ENCODE measurements around the gene CPZ.

DNA sequence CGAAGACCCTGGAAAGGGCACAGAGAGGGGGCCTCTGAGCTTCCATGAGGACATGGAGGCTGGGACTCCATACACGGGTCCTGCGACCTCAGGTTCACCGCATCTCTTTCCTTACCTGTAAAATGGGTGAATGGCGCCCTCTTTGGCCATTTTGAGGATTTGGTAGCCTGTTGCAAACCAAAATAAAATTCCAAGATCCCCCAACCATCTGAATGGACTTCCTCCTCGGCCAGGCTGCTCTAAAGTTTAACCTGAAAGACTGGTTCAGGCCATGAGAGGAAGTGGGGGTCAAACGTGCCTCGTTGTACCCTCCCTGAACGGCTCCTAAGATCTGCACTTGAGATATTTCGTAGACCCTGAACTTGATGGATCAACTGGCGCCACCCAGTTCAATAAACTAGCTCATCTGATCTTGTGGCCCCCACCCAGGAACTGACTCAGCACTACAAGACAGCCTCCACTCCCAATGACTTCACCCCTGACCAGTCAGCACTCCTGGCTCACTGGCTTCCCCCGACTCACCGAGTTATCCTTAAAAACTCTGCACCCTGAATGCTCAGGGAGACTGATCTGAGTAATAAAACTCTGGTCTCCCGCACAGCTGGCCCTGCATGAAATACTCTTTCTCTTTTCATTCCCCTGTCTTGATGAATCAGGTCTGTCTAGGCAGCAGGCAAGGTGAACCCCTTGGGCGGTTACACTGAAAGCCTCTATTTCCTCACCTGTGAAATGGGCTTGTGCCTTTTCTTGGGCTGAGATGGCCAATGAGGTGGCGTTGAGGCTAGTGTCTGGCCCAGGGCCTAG lies 45.3 kb upstream of the CPZ start:
- no peak for TF ChIP-seq EZH2 (IDR thresholded peaks at IDR 0.05; ENCODE audit: borderline replicate concordance, low read length)
- TF ChIP-seq, protein P1, sequence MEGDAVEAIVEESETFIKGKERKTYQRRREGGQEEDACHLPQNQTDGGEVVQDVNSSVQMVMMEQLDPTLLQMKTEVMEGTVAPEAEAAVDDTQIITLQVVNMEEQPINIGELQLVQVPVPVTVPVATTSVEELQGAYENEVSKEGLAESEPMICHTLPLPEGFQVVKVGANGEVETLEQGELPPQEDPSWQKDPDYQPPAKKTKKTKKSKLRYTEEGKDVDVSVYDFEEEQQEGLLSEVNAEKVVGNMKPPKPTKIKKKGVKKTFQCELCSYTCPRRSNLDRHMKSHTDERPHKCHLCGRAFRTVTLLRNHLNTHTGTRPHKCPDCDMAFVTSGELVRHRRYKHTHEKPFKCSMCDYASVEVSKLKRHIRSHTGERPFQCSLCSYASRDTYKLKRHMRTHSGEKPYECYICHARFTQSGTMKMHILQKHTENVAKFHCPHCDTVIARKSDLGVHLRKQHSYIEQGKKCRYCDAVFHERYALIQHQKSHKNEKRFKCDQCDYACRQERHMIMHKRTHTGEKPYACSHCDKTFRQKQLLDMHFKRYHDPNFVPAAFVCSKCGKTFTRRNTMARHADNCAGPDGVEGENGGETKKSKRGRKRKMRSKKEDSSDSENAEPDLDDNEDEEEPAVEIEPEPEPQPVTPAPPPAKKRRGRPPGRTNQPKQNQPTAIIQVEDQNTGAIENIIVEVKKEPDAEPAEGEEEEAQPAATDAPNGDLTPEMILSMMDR (IDR thresholded peaks at IDR 0.05; ENCODE audit: low read length) = peak; percentile 30; the same call in 1 of the 2 replicates

Measured in OCI-LY1 (cell line).